Measurements from ENCODE around the gene PCARE. TPM values are rescaled to one million over a fixed set of nuclear protein-coding genes. Genes with fewer than 3 reads are reported as not detected.
A peak's percentile ranks its signal among the peaks of the same experiment; 100 is the strongest.

PCARE gene
- total RNA-seq, 4 donors from 2014 or later = not detected

GRCh38 chr2:29057006-29057405 lies 17.3 kb downstream of the PCARE start:
- Histone ChIP-seq H3K4me1 (no peaks in the 10 kb centered on the region), H3K4me3 (no peak overlapping the region), H3K27ac (no peak overlapping the region), H3K27me3 (no peaks in the 10 kb centered on the region), H3K9me3 (no peaks in the 10 kb centered on the region), H3K36me3 (no peaks in the 10 kb centered on the region)
- DNase-seq = no peak
- no peak for TF ChIP-seq POLR2A (IDR thresholded peaks at IDR 0.05)
- TF ChIP-seq CTCF (IDR thresholded peaks at IDR 0.05) = no peak
- intact Hi-C loops (cut with DNase I; ENCODE audit: low total_unique reads) = no loop called here

GRCh38 chr2:29056452-29056851 lies 17.9 kb downstream of the PCARE start:
- H3K36me3 ChIP-seq = no peaks in the 10 kb centered on the region
- no peak overlapping the region for H3K27ac ChIP-seq
- no peaks in the 10 kb centered on the region for H3K4me1 ChIP-seq
- intact Hi-C loops (cut with DNase I; ENCODE audit: low total_unique reads) = no loop called here
- no peak overlapping the region for H3K4me3 ChIP-seq
- no peaks in the 10 kb centered on the region for H3K9me3 ChIP-seq
- H3K27me3 ChIP-seq = no peaks in the 10 kb centered on the region
- no peak for TF ChIP-seq POLR2A (IDR thresholded peaks at IDR 0.05)
- no peak for TF ChIP-seq CTCF (IDR thresholded peaks at IDR 0.05)
- no peak for DNase-seq

GRCh38 chr2:29055601-29056000 lies 18.7 kb downstream of the PCARE start:
- H3K4me1 ChIP-seq = no peaks in the 10 kb centered on the region
- H3K27ac ChIP-seq = no peak overlapping the region
- H3K9me3 ChIP-seq = no peaks in the 10 kb centered on the region
- intact Hi-C loops (cut with DNase I; ENCODE audit: low total_unique reads) = no loop called here
- DNase-seq = no peak
- no peaks in the 10 kb centered on the region for H3K36me3 ChIP-seq
- H3K27me3 ChIP-seq = no peaks in the 10 kb centered on the region
- TF ChIP-seq CTCF (IDR thresholded peaks at IDR 0.05) (no peak), POLR2A (IDR thresholded peaks at IDR 0.05) (no peak)
- no peak overlapping the region for H3K4me3 ChIP-seq

GRCh38 chr2:29054430-29054829 lies 19.9 kb downstream of the PCARE start:
- Histone ChIP-seq H3K27ac (no peak overlapping the region), H3K9me3 (no peaks in the 10 kb centered on the region), H3K27me3 (no peaks in the 10 kb centered on the region), H3K4me3 (no peak overlapping the region), H3K4me1 (no peaks in the 10 kb centered on the region), H3K36me3 (no peaks in the 10 kb centered on the region)
- DNase-seq = no peak
- TF ChIP-seq POLR2A (IDR thresholded peaks at IDR 0.05) (no peak), CTCF (IDR thresholded peaks at IDR 0.05) (no peak)
- intact Hi-C loops (cut with DNase I; ENCODE audit: low total_unique reads) = no loop called here

GRCh38 chr2:29053670-29054400 lies 20.5 kb downstream of the PCARE start:
- no peaks in the 10 kb centered on the region for H3K27me3 ChIP-seq
- peak overlapping the region in 1 of 2 donors; percentile 17 for H3K27ac ChIP-seq
- DNase-seq = no peak
- TF ChIP-seq CTCF (IDR thresholded peaks at IDR 0.05) = no peak
- no peak for TF ChIP-seq POLR2A (IDR thresholded peaks at IDR 0.05)
- H3K4me3 ChIP-seq = no peak overlapping the region
- H3K9me3 ChIP-seq = no peaks in the 10 kb centered on the region
- H3K4me1 ChIP-seq = no peaks in the 10 kb centered on the region
- no peaks in the 10 kb centered on the region for H3K36me3 ChIP-seq
- intact Hi-C loops (cut with DNase I; ENCODE audit: low total_unique reads) = no loop called here
